Loucy (cell line): ENCODE data around the gene FEV.

Experiments
- EZH2phosphoT487 ChIP-seq: fragments of 200-600 bp; IDR thresholded peaks from 2 replicates; pipeline ENCODE4 v1.6.1; 2018; ENCODE audit warnings: antibody characterized with exemption, mild to moderate bottlenecking, moderate library complexity, borderline replicate concordance
- TF ChIP-seq, protein P1 (sequence below): fragments of 200-600 bp; sonication (generic); conservative IDR thresholded peaks from 2 replicates; pipeline ENCODE4 v1.5.1; 2014; ENCODE audit warnings: mild to moderate bottlenecking, antibody characterized with exemption, low read length

DNA sequence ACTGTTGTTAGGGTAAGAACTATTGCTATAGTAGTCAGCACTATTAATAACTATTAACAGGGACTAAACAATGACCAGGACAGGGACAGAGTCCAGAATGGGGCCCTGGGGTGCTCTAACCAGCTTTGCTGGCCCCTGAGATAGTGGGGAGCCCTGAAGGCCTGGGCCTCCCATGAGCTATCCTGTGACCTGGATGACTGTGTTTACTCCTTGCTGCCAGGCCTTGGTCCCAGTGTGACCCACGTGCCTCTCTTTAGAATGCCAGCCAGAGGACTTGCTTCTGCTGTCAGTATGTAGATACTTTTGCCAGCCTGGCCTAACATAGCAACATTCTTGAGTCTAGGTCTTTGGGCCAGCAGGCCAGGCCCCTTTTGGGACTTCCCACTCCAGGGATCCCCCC is 14.1 kb downstream of the FEV start:
- TF ChIP-seq, protein P1, sequence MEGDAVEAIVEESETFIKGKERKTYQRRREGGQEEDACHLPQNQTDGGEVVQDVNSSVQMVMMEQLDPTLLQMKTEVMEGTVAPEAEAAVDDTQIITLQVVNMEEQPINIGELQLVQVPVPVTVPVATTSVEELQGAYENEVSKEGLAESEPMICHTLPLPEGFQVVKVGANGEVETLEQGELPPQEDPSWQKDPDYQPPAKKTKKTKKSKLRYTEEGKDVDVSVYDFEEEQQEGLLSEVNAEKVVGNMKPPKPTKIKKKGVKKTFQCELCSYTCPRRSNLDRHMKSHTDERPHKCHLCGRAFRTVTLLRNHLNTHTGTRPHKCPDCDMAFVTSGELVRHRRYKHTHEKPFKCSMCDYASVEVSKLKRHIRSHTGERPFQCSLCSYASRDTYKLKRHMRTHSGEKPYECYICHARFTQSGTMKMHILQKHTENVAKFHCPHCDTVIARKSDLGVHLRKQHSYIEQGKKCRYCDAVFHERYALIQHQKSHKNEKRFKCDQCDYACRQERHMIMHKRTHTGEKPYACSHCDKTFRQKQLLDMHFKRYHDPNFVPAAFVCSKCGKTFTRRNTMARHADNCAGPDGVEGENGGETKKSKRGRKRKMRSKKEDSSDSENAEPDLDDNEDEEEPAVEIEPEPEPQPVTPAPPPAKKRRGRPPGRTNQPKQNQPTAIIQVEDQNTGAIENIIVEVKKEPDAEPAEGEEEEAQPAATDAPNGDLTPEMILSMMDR = no peak
- no peak for TF ChIP-seq EZH2phosphoT487
